GM12878 (cell line): ENCODE measurements around the gene BPI. TPM values are rescaled to one million over a fixed set of nuclear protein-coding genes. Genes with fewer than 3 reads are reported as not detected.

Experiments used
- ATAC-seq: fragments of 200-7000 bp; cut with Tn5 transposase; 3 replicates; pipeline ENCODE4 v1.9.1; 2020; ENCODE audit warnings: mild to moderate bottlenecking, moderate library complexity
- BruUV-seq: library from RNA; stranded (reverse); fragments of 400-500 nt; replicated peaks from 2 replicates; lab custom pipeline; 2021; lab: Mats Ljungman, UMichigan
- CTCF ChIA-PET: fragments of 300-600 bp; sonication (Branson Sonifier 250); formaldehyde crosslinking; extraction: SDS; loops from one replicate; lab custom pipeline; 2021; ENCODE audit warnings: inconsistent platforms; lab: Yijun Ruan, JAX
- POLR2A ChIA-PET: fragments of 350-600 bp; formaldehyde crosslinking; extraction: SDS; loops from one replicate; lab custom pipeline; 2021; ENCODE audit warnings: inconsistent platforms; lab: Charles Lee
- RAD21 ChIA-PET: fragments of 300-600 bp; sonication (Branson Sonifier 250); formaldehyde crosslinking; loops from one replicate; lab custom pipeline; 2023; ENCODE audit warnings: antibody characterized with exemption; ENCODE audit not compliant: unreplicated experiment; lab: Charles Lee
- SMC1A ChIA-PET: fragments of 300-600 bp; sonication (Branson Sonifier 250); formaldehyde crosslinking; loops from one replicate; lab custom pipeline; 2023; ENCODE audit not compliant: unreplicated experiment, uncharacterized antibody; lab: Charles Lee
- DNase-seq: peaks from one replicate; pipeline ENCODE4 v3.0.0-alpha.2; 2011; ENCODE audit warnings: low read depth, low spot score
- FAIRE-seq: peaks from 3 replicates; lab custom pipeline; 2011; peaks lifted over from hg19 to GRCh38; lab: Jason Lieb, UNC
- H2AFZ ChIP-seq: 2 replicates; pipeline ENCODE4 v1.6.0; 2011; ENCODE audit warnings: low read depth, low read length, control low read depth; ENCODE audit not compliant: control insufficient read depth
- H3K27ac ChIP-seq: 2 replicates; pipeline ENCODE4 v1.5.1; 2011; ENCODE audit warnings: control low read depth; ENCODE audit not compliant: control insufficient read depth, insufficient read depth
- H3K27me3 ChIP-seq, 2 experiments: replicated peaks in 1 of 2; 2 replicates each; pipeline versions ENCODE4 v1.6.0 to v1.6.1; 2011; ENCODE audit warnings: low read length in 1 of 2; ENCODE audit not compliant: control insufficient read depth in 2 of 2, insufficient read depth in 2 of 2
- H3K36me3 ChIP-seq, 2 experiments: 2 replicates each; pipeline ENCODE4 v1.5.1; 2011; ENCODE audit warnings: low read length in 1 of 2; ENCODE audit not compliant: control insufficient read depth in 2 of 2, insufficient read depth in 2 of 2
- H3K4me1 ChIP-seq: 2 replicates; pipeline ENCODE4 v1.6.1; 2011; ENCODE audit warnings: mild to moderate bottlenecking, low read length, moderate library complexity, mixed read lengths; ENCODE audit not compliant: control insufficient read depth, insufficient read depth
- H3K4me2 ChIP-seq: 2 replicates; pipeline ENCODE4 v1.6.0; 2011; ENCODE audit warnings: control low read depth; ENCODE audit not compliant: control insufficient read depth, insufficient read depth
- H3K4me3 ChIP-seq: fragments of 200-600 bp; sonication (generic); 2 replicates; pipeline ENCODE4 v1.5.1; 2016
- H3K79me2 ChIP-seq: 2 replicates; pipeline ENCODE4 v1.6.0; 2011; ENCODE audit warnings: low read length; ENCODE audit not compliant: control insufficient read depth, insufficient read depth
- H3K9ac ChIP-seq: 2 replicates; pipeline ENCODE4 v1.8.0; 2011; ENCODE audit warnings: low read length, control low read depth, mixed read lengths; ENCODE audit not compliant: control insufficient read depth, insufficient read depth
- H3K9me3 ChIP-seq: replicated peaks from 3 replicates; pipeline ENCODE4 v1.5.1; 2011; ENCODE audit warnings: mild to moderate bottlenecking, low read length; ENCODE audit not compliant: control insufficient read depth, insufficient read depth
- H4K20me1 ChIP-seq: 2 replicates; pipeline ENCODE4 v1.6.0; 2011; ENCODE audit not compliant: control insufficient read depth, insufficient read depth
- EGR1 ChIP-seq, 2 experiments: IDR thresholded peaks; 1 replicate in 1 of 2; 2 replicates in 1 of 2; pipeline ENCODE4 v1.6.1; 2011 to 2012; ENCODE audit warnings: low read depth in 2 of 2, low read length in 2 of 2, borderline replicate concordance in 1 of 2, mild to moderate bottlenecking in 1 of 2, moderate library complexity in 1 of 2
- NR2F1 ChIP-seq: fragments of 450-650 bp; conservative IDR thresholded peaks from 2 replicates; pipeline ENCODE4 v1.6.1; 2017; ENCODE audit warnings: mild to moderate bottlenecking
- SREBF2 ChIP-seq: IDR thresholded peaks from 2 replicates; pipeline ENCODE4 v1.6.1; 2012; ENCODE audit warnings: mild to moderate bottlenecking, low read length
- SRF ChIP-seq, 2 experiments: IDR thresholded peaks; 2 replicates each; pipeline ENCODE4 v1.6.1; 2011; ENCODE audit warnings: low read depth in 2 of 2, low read length in 2 of 2, mild to moderate bottlenecking in 1 of 2, moderate library complexity in 1 of 2
- TARDBP ChIP-seq: IDR thresholded peaks from 2 replicates; pipeline ENCODE4 v1.6.1; 2016; ENCODE audit warnings: borderline replicate concordance
- TCF3 ChIP-seq: IDR thresholded peaks from 2 replicates; pipeline ENCODE4 v1.6.1; 2012; ENCODE audit warnings: low read depth, mild to moderate bottlenecking, low read length, borderline replicate concordance; ENCODE audit not compliant: insufficient read depth
- ZNF217 ChIP-seq: fragments of 450-650 bp; IDR thresholded peaks from 2 replicates; pipeline ENCODE4 v1.6.1; 2017; ENCODE audit warnings: antibody characterized with exemption, mild to moderate bottlenecking
- WGBS: methylation state at CpG from one replicate; pipeline ENCODE4 v1.1.6; 2016; ENCODE audit warnings: low lambda C conversion rate; ENCODE audit not compliant: insufficient replicate concordance, insufficient coverage; ENCODE audit errors: missing lambda C conversion rate; 5-methylcytosine and 5-hydroxymethylcytosine counted together
- in situ Hi-C: fragments of 300-500 bp; cut with MboI; formaldehyde crosslinking; loops from 9 replicates; pipeline ENCODE4 v1.14.3; 2018; ENCODE audit warnings: mixed read lengths
- intact Hi-C: fragments of 100-400 bp; cut with micrococcal nuclease; formaldehyde crosslinking; loops from one replicate; pipeline ENCODE4 v1.14.2; 2022; ENCODE audit not compliant: unreplicated experiment
- polyA plus RNA-seq, 11 experiments: library from polyadenylated mRNA; depleted of rRNA in 4 of 11; unstranded in 6 of 11; stranded (reverse) in 5 of 11; fragments of >200 nt; fragmentation: Nextera tagmentation in 4 of 11; fragmentation: Illumina TruSeq in 1 of 11; extraction: Ambion mirVana in 4 of 11; extraction: Trizol in 1 of 11; gene quantifications; 1 replicate in 1 of 11; 2 replicates in 10 of 11; pipeline versions ENCODE4 v1.2.1 to v1.2.3, GENCODE V29; 2011 to 2016; ENCODE audit warnings: inconsistent platforms in 2 of 11, missing spikeins in 2 of 11, low read depth in 1 of 11
- total RNA-seq, 4 experiments: library from RNA; depleted of rRNA in 3 of 4; stranded (reverse); fragments of >200 nt in 3 of 4; fragmentation: Illumina TruSeq in 1 of 4; extraction: Trizol in 1 of 4; gene quantifications; 2 replicates each; pipeline versions ENCODE4 v1.2.1 to v1.2.3, GENCODE V29; 2013 to 2021

Gene BPI
- total and polyA plus RNA-seq, 10 of the 15 experiments (the other 5 are each of a cell fraction or from before 2014, with no cell fraction given), result not detected

- ATAC-seq (no peak), DNase-seq (no peak), FAIRE-seq (no peak)
- Histone ChIP-seq H3K27ac (no peak overlapping the region), H3K4me2 (no peak overlapping the region), H3K9me3 (no peaks in the 10 kb centered on the region), H3K4me1 (no peaks in the 10 kb centered on the region), H3K4me3 (no peak overlapping the region), H3K36me3 (no peaks in the 10 kb centered on the region), H2AFZ (no peak overlapping the region), H3K79me2 (no peaks in the 10 kb centered on the region), H3K9ac (no peak overlapping the region), H3K27me3 (no peaks in the 10 kb centered on the region), H4K20me1 (no peaks in the 10 kb centered on the region)
- ChIA-PET POLR2A (no interaction called here), CTCF (interaction anchor here (0.6 to 0.7 kb wide), 2 partner anchors 11 to 133 kb away, joined by 3 read pairs; no protein-coding TSS in a partner anchor), RAD21 (no interaction called here), SMC1A (no interaction called here)
- intact Hi-C loops (no loop called here), in situ Hi-C loops (no loop called here)
- TF ChIP-seq SREBF2, result no peak
- no peak for TF ChIP-seq TARDBP
- TF ChIP-seq EGR1 (IDR thresholded peaks at IDR 0.05; ENCODE audit: borderline replicate concordance in 1 of 2, low read depth in 2 of 2, low read length in 2 of 2), result no peak
- BruUV-seq, result no TSS peak
- 53% methylated on average over 10 of the region's 12 CpGs for WGBS
Observed at GRCh38 chr20:38275815-38276550, 28.0 kb upstream of the BPI start.

GRCh38 chr20:38277285-38277684 lies 26.7 kb upstream of the BPI start:
- ChIA-PET RAD21 (no interaction called here), POLR2A (no interaction called here)
- no peak overlapping the region for H3K4me3 ChIP-seq
- DNase-seq, result no peak
- H2AFZ ChIP-seq, result no peak overlapping the region
- no peaks in the 10 kb centered on the region for H3K27me3 ChIP-seq
- H3K9ac ChIP-seq, result no peak overlapping the region
- intact Hi-C loops, result no loop called here
- no peak for TF ChIP-seq ZNF217
- no peak for TF ChIP-seq NR2F1
- TF ChIP-seq TCF3, result no peak
- no peak for TF ChIP-seq SRF (IDR thresholded peaks at IDR 0.05; ENCODE audit: low read depth in 2 of 2, low read length in 2 of 2)
- TF ChIP-seq, all 136 proteins: peak for 0
- SMC1A ChIA-PET, result no interaction called here
- ATAC-seq, result no peak
- no peak overlapping the region for H3K27ac ChIP-seq
- no peaks in the 10 kb centered on the region for H3K9me3 ChIP-seq
- H3K4me1 ChIP-seq, result no peaks in the 10 kb centered on the region
- in situ Hi-C loops, result no loop called here
- H3K36me3 ChIP-seq, result no peaks in the 10 kb centered on the region
- H3K79me2 ChIP-seq, result no peaks in the 10 kb centered on the region
- H3K4me2 ChIP-seq, result no peak overlapping the region
- no peaks in the 10 kb centered on the region for H4K20me1 ChIP-seq
- WGBS, result 83% methylated on average over 4 of the region's 5 CpGs
- no peak for FAIRE-seq
- CTCF ChIA-PET, result no interaction called here
- no TSS peak for BruUV-seq
